H1 (cell line): ENCODE results near the gene CAP1. TPM values are rescaled to one million over a fixed set of nuclear protein-coding genes. Genes with fewer than 3 reads are reported as not detected.

Source experiments
- CTCF ChIA-PET: fragments of 300-600 bp; sonication (Branson Sonifier 250); formaldehyde crosslinking; loops from one replicate; lab custom pipeline; 2021; ENCODE audit not compliant: partially characterized antibody; lab: Charles Lee
- POLR2A ChIA-PET: fragments of 300-600 bp; sonication (Branson Sonifier 250); formaldehyde crosslinking; loops from one replicate; lab custom pipeline; 2021; ENCODE audit warnings: inconsistent platforms; ENCODE audit not compliant: partially characterized antibody; lab: Charles Lee
- DNase-seq, 2 experiments: peaks; one replicate each; pipeline versions ENCODE4 v3.0.0 to v3.0.0-alpha.2; 2010 to 2022; ENCODE audit warnings: low spot score in 2 of 2, low read depth in 1 of 2, mixed read lengths in 1 of 2
- FAIRE-seq: peaks from 2 replicates; lab custom pipeline; 2011; peaks lifted over from hg19 to GRCh38; lab: Jason Lieb, UNC
- H2AFZ ChIP-seq: 2 replicates; pipeline ENCODE4 v1.8.1; 2012; ENCODE audit warnings: low read length, inconsistent platforms
- H2AK5ac ChIP-seq: 2 replicates; pipeline ENCODE4 v1.6.1; 2013; ENCODE audit warnings: low read depth, low read length
- H2BK120ac ChIP-seq: replicated peaks from 2 replicates; pipeline ENCODE3; 2013; ENCODE audit warnings: low read depth, low read length, inconsistent platforms
- H2BK12ac ChIP-seq: 2 replicates; pipeline ENCODE4 v1.6.1; 2013; ENCODE audit warnings: low read depth, low read length
- H2BK15ac ChIP-seq: 2 replicates; pipeline ENCODE4 v1.6.1; 2013; ENCODE audit warnings: low read length
- H2BK20ac ChIP-seq: 2 replicates; pipeline ENCODE4 v1.6.1; 2013; ENCODE audit warnings: low read length
- H2BK5ac ChIP-seq: 2 replicates; pipeline ENCODE4 v1.6.1; 2013; ENCODE audit warnings: low read depth, low read length
- H3K14ac ChIP-seq: 2 replicates; pipeline ENCODE4 v1.6.1; 2013; ENCODE audit warnings: inconsistent platforms; ENCODE audit not compliant: insufficient read length
- H3K18ac ChIP-seq: 2 replicates; pipeline ENCODE4 v1.6.1; 2013; ENCODE audit warnings: low read length; ENCODE audit errors: extremely low read depth
- H3K23ac ChIP-seq: 2 replicates; pipeline ENCODE4 v1.6.1; 2013; ENCODE audit warnings: inconsistent platforms; ENCODE audit not compliant: insufficient read length
- H3K23me2 ChIP-seq: 2 replicates; pipeline ENCODE4 v1.6.1; 2013; ENCODE audit warnings: low read depth, low read length
- H3K27ac ChIP-seq: 2 replicates; pipeline ENCODE4 v1.6.1; 2011; ENCODE audit warnings: low read depth, low read length, inconsistent platforms
- H3K27me3 ChIP-seq, 4 experiments: replicated peaks in 1 of 4; 1 replicate in 1 of 4; 2 replicates in 3 of 4; pipeline versions ENCODE4 v1.6.1 to v1.8.1; 2011 to 2013; ENCODE audit warnings: low read length in 3 of 4, mild to moderate bottlenecking in 3 of 4, inconsistent platforms in 2 of 4, mixed read lengths in 2 of 4, moderate library complexity in 1 of 4; ENCODE audit not compliant: control insufficient read depth in 3 of 4, insufficient read depth in 3 of 4; ENCODE audit errors: extremely low read depth in 1 of 4
- H3K36me3 ChIP-seq, 4 experiments: 2 replicates each; pipeline versions ENCODE4 v1.6.1 to v1.8.1; 2011 to 2013; ENCODE audit warnings: mild to moderate bottlenecking in 4 of 4, low read length in 3 of 4, moderate library complexity in 2 of 4, control low read depth in 1 of 4, inconsistent platforms in 1 of 4; ENCODE audit not compliant: insufficient read depth in 4 of 4, control insufficient read depth in 2 of 4
- H3K4ac ChIP-seq: replicated peaks from 2 replicates; pipeline ENCODE3; 2013; ENCODE audit warnings: low read length, low read depth, mixed read lengths, inconsistent platforms; ENCODE audit not compliant: insufficient read length
- H3K4me1 ChIP-seq, 4 experiments: replicated peaks in 1 of 4; 1 replicate in 1 of 4; 2 replicates in 3 of 4; pipeline versions ENCODE4 v1.6.1 to v1.8.1; 2011 to 2013; ENCODE audit warnings: low read length in 3 of 4, inconsistent platforms in 2 of 4, mixed read lengths in 1 of 4; ENCODE audit not compliant: insufficient read depth in 4 of 4, control insufficient read depth in 3 of 4
- H3K4me2 ChIP-seq, 2 experiments: 2 replicates each; pipeline versions ENCODE4 v1.6.1 to v1.8.1; 2011 to 2013; ENCODE audit warnings: low read depth in 2 of 2, low read length in 2 of 2, control low read depth in 1 of 2, inconsistent platforms in 1 of 2, mild to moderate bottlenecking in 1 of 2; ENCODE audit not compliant: insufficient read depth in 1 of 2
- H3K4me3 ChIP-seq, 4 experiments: fragments of 200-600, 300-600 bp in 1 of 4; sonication (generic), shearing (Covaris generic), sonication (Bioruptor Twin) in 1 of 4; 2 replicates each; pipeline versions ENCODE4 v1.5.1 to v1.8.1; 2011 to 2016; ENCODE audit warnings: low read length in 4 of 4, low read depth in 3 of 4, control low read depth in 2 of 4, inconsistent platforms in 2 of 4, mild to moderate bottlenecking in 2 of 4, mixed read lengths in 1 of 4, moderate library complexity in 1 of 4; ENCODE audit not compliant: insufficient read depth in 2 of 4; ENCODE audit errors: extremely low read depth in 1 of 4
- H3K56ac ChIP-seq: replicated peaks from 2 replicates; pipeline ENCODE3; 2013; ENCODE audit warnings: low read depth, mild to moderate bottlenecking, mixed read lengths, low read length, inconsistent platforms; ENCODE audit not compliant: insufficient read length
- H3K79me1 ChIP-seq: 2 replicates; pipeline ENCODE4 v1.6.1; 2013; ENCODE audit warnings: low read depth, low read length, control low read depth
- H3K79me2 ChIP-seq, 2 experiments: 2 replicates each; pipeline versions ENCODE4 v1.6.1 to v1.8.1; 2012 to 2013; ENCODE audit warnings: low read length in 2 of 2, mild to moderate bottlenecking in 2 of 2, inconsistent platforms in 1 of 2; ENCODE audit not compliant: insufficient read depth in 2 of 2, control insufficient read depth in 1 of 2
- H3K9ac ChIP-seq, 4 experiments: replicated peaks in 1 of 4; 1 replicate in 1 of 4; 2 replicates in 3 of 4; pipeline versions ENCODE4 v1.6.1 to v1.8.1; 2011 to 2013; ENCODE audit warnings: low read depth in 3 of 4, low read length in 3 of 4, control low read depth in 2 of 4, mild to moderate bottlenecking in 2 of 4, moderate library complexity in 2 of 4, inconsistent platforms in 1 of 4; ENCODE audit errors: extremely low read depth in 1 of 4
- H3K9me3 ChIP-seq, 2 experiments: 2 replicates each; pipeline versions ENCODE4 v1.6.1 to v1.8.1; 2012 to 2013; ENCODE audit warnings: mild to moderate bottlenecking in 2 of 2, moderate library complexity in 2 of 2, control low read depth in 1 of 2, inconsistent platforms in 1 of 2, low read depth in 1 of 2, low read length in 1 of 2, mixed read lengths in 1 of 2; ENCODE audit not compliant: insufficient read depth in 2 of 2
- H4K20me1 ChIP-seq, 2 experiments: replicated peaks in 1 of 2; 2 replicates each; pipeline versions ENCODE3 to v1.8.1; 2011 to 2013; ENCODE audit warnings: inconsistent platforms in 2 of 2, low read length in 2 of 2, mild to moderate bottlenecking in 1 of 2; ENCODE audit not compliant: insufficient read depth in 2 of 2, control insufficient read depth in 1 of 2
- H4K5ac ChIP-seq: 2 replicates; pipeline ENCODE4 v1.6.1; 2013; ENCODE audit warnings: low read length, low read depth, mixed read lengths, inconsistent platforms; ENCODE audit not compliant: insufficient read length
- H4K8ac ChIP-seq: 2 replicates; pipeline ENCODE4 v1.8.0; 2013; ENCODE audit warnings: mild to moderate bottlenecking, moderate library complexity, low read length, inconsistent platforms; ENCODE audit not compliant: insufficient read depth; ENCODE audit errors: extremely low read depth
- H4K91ac ChIP-seq: replicated peaks from 2 replicates; pipeline ENCODE3; 2013; ENCODE audit warnings: low read length, mixed read lengths, inconsistent platforms; ENCODE audit not compliant: insufficient read length
- CREB1 ChIP-seq: IDR thresholded peaks from 2 replicates; pipeline ENCODE4 v1.6.1; 2012; ENCODE audit warnings: inconsistent platforms
- SAP30 ChIP-seq: fragments of 300-600 bp; sonication (generic); IDR thresholded peaks from 2 replicates; pipeline ENCODE4 v1.7.1; 2012; ENCODE audit warnings: low read length, moderate library complexity, mild to moderate bottlenecking, inconsistent platforms; ENCODE audit not compliant: insufficient read depth, insufficient replicate concordance
- SIRT6 ChIP-seq: IDR thresholded peaks from one replicate; pipeline ENCODE4 v1.7.1; 2012; ENCODE audit warnings: low read length, inconsistent platforms
- TAF7 ChIP-seq: optimal IDR thresholded peaks from 2 replicates; pipeline ENCODE3; 2011; ENCODE audit warnings: low read depth, mild to moderate bottlenecking, inconsistent platforms, low read length, moderate library complexity, borderline replicate concordance
- ZNF274 ChIP-seq: IDR thresholded peaks from 2 replicates; pipeline ENCODE4 v1.7.0; 2012; ENCODE audit warnings: low read length, borderline replicate concordance; ENCODE audit errors: extremely low read depth
- WGBS, 2 experiments: shearing (Covaris generic) in 1 of 2; methylation state at CpG; one replicate each; pipeline versions ENCODE4 v1.1.6 to v1.1.7; 2013 to 2015; ENCODE audit warnings: low lambda C conversion rate in 2 of 2, mixed read lengths in 2 of 2, inconsistent platforms in 1 of 2, low coverage in 1 of 2, missing lambda C conversion rate in 1 of 2; ENCODE audit not compliant: insufficient replicate concordance in 2 of 2, insufficient coverage in 1 of 2, insufficient read length in 1 of 2; ENCODE audit errors: extremely low coverage in 1 of 2, missing lambda C conversion rate in 1 of 2; 5-methylcytosine and 5-hydroxymethylcytosine counted together
- polyA plus RNA-seq, 7 experiments: library from polyadenylated mRNA; depleted of rRNA in 3 of 7; stranded (reverse) in 5 of 7; unstranded in 2 of 7; fragments of >200 nt in 5 of 7; fragments of 200-250 nt in 2 of 7; gene quantifications; 1 replicate in 5 of 7; 2 replicates in 1 of 7; 4 replicates in 1 of 7; pipeline versions ENCODE4 v1.2.1 to v1.2.3, GENCODE V29; 2011 to 2013; ENCODE audit warnings: missing spikeins in 2 of 7, mixed read lengths in 2 of 7
- total RNA-seq: library from RNA; stranded (reverse); fragmentation: NEBNext Ultra II Directional; extraction: Animal tissue kit (Norgen Biotek cat#: 25700); gene quantifications from 2 replicates; pipeline ENCODE4 v1.2.1, GENCODE V29; 2021

The CAP1 gene
- total and polyA plus RNA-seq, 2 of the 8 experiments (the other 6 are each of a cell fraction or from before 2014, with no cell fraction given): 140 to 295 TPM

- Histone ChIP-seq H3K18ac (no peak overlapping the region), H3K14ac (no peak overlapping the region), H3K79me2 (no peaks in the 10 kb centered on the region), H2BK12ac (no peak overlapping the region), H3K56ac (no peak overlapping the region), H3K4me2 (no peak overlapping the region), H3K23ac (no peak overlapping the region), H2BK15ac (no peak overlapping the region), H3K9ac (no peak overlapping the region), H3K27ac (no peak overlapping the region), H3K4me1 (no peaks in the 10 kb centered on the region), H3K9me3 (0 out of 4 replicates have a peak, but pooled peaks cover 0 to 4% of the 10 kb centered on the region in 2 experiments), H3K36me3 (no peaks in the 10 kb centered on the region), H2BK120ac (no peak overlapping the region), H3K4me3 (no peak overlapping the region), H2BK5ac (no peak overlapping the region), H4K5ac (no peak overlapping the region), H2BK20ac (no peak overlapping the region), H2AFZ (no peak overlapping the region), H4K20me1 (no peaks in the 10 kb centered on the region), H2AK5ac (no peak overlapping the region), H3K23me2 (no peaks in the 10 kb centered on the region), H3K79me1 (no peaks in the 10 kb centered on the region), H4K8ac (no peak overlapping the region), H3K27me3 (no peaks in the 10 kb centered on the region), H3K4ac (no peak overlapping the region), H4K91ac (no peak overlapping the region)
- TF ChIP-seq TAF7 (no peak), SIRT6 (no peak), CREB1 (no peak), ZNF274 (no peak), SAP30 (no peak)
- DNase-seq: no peak
- CTCF ChIA-PET: interaction anchor here (0.8 to 1.6 kb wide), 2 partner anchors 95 to 343 kb away, joined by 4 to 5 read pairs; partner anchors contain the start of gene NT5C1A
- POLR2A ChIA-PET: interaction anchor here (0.8 kb wide), 1 partner anchor 59 kb away, joined by 3 read pairs; no protein-coding TSS in a partner anchor
- WGBS, 2 experiments: 80% methylated on average over 10 of the region's 10 CpGs; no CpG with 5 or more reads in 1 of the 2 experiments
- FAIRE-seq: no peak
Observed at GRCh38 chr1:40014812-40015594, 25.5 kb upstream of the CAP1 start.
